Measurements from ENCODE around the gene KCNIP2.

Gene KCNIP2

GRCh38 chr10:101833466-101833865 lies 10.1 kb downstream of the KCNIP2 start:
- H3K27ac ChIP-seq (ENCODE audit: low read depth, low read length): no peak overlapping the region
- no peaks in the 10 kb centered on the region for H3K27me3 ChIP-seq (ENCODE audit: insufficient read depth, low read length)
- no peaks in the 10 kb centered on the region for H3K9me3 ChIP-seq (ENCODE audit: insufficient read depth, low read depth, low read length)
- H3K9ac ChIP-seq (ENCODE audit: low read depth, low read length): no peak overlapping the region
- WGBS: 93% methylated on average over 1 of the region's 1 CpG
- no peak overlapping the region for H3K4me3 ChIP-seq (ENCODE audit: low read length)
- no peaks in the 10 kb centered on the region for H3K36me3 ChIP-seq (ENCODE audit: insufficient read depth, low read length)
- peaks cover 14% of the 10 kb centered on the region; the same call in 1 of the 2 replicates for H3K4me1 ChIP-seq (ENCODE audit: insufficient read depth, low read length)

GRCh38 chr10:101832325-101832771 lies 11.3 kb downstream of the KCNIP2 start:
- H3K9me3 ChIP-seq (ENCODE audit: insufficient read depth, low read depth, low read length): no peaks in the 10 kb centered on the region
- H3K27ac ChIP-seq (ENCODE audit: low read depth, low read length): no peak overlapping the region
- H3K4me3 ChIP-seq (ENCODE audit: low read length): no peak overlapping the region
- H3K36me3 ChIP-seq (ENCODE audit: insufficient read depth, low read length): no peaks in the 10 kb centered on the region
- no peaks in the 10 kb centered on the region for H3K27me3 ChIP-seq (ENCODE audit: insufficient read depth, low read length)
- no peak overlapping the region for H3K9ac ChIP-seq (ENCODE audit: low read depth, low read length)
- 87% methylated on average over 4 of the region's 4 CpGs for WGBS
- H3K4me1 ChIP-seq (ENCODE audit: insufficient read depth, low read length): peaks cover 14% of the 10 kb centered on the region; the same call in 1 of the 2 replicates

GRCh38 chr10:101831169-101831811 lies 12.3 kb downstream of the KCNIP2 start:
- Histone ChIP-seq H3K9me3 (ENCODE audit: insufficient read depth, low read depth, low read length) (no peaks in the 10 kb centered on the region), H3K4me3 (ENCODE audit: low read length) (peak overlapping the region; percentile 62), H3K9ac (ENCODE audit: low read depth, low read length) (peak overlapping the region; percentile 49; the same call in 1 of the 2 replicates), H3K27me3 (ENCODE audit: insufficient read depth, low read length) (no peaks in the 10 kb centered on the region), H3K36me3 (ENCODE audit: insufficient read depth, low read length) (peaks cover 2% of the 10 kb centered on the region; the same call in 1 of the 2 replicates), H3K4me1 (ENCODE audit: insufficient read depth, low read length) (peaks cover 14% of the 10 kb centered on the region; the same call in 1 of the 2 replicates), H3K27ac (ENCODE audit: low read depth, low read length) (peak overlapping the region; percentile 50)
- WGBS: 77% methylated on average over 8 of the region's 9 CpGs

DNA sequence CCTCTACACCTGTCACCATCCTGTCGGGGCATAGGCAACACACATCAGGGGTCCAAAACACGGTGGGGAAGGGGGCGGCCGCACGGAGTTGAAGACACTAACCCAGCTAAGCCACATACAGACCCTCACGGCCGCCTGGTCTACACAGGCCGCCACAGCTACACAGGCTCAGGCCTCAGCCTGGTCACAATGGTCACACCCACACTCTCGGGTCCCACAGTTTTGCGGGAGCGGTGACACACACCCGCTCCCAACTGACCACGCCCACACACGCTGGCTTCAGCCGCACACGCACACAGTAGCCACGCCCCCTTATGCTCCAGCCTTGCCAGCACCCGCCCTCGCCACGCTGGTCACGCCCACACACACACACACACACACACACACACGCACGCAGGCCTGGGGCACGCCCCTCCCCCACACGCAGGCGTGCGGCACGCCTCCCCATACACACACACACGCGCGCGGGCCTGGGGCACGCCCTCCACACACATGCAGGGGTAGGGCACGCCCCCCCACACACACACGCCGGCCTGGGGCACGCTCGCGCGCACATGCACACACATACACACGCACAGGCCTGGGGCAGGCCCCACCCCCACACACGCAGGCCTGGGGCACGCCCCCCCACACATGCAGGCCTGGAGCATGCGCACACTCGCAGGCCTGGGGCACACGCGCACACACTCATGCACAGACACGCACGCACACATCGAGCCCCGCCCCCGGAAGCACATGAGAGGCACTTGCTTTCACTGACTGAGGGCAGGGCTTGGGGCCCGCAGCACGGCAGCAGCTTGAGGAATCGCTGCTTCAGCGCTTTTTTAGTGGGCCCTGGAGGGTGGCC lies 13.1 kb downstream of the KCNIP2 start:
- Histone ChIP-seq H3K9ac (ENCODE audit: low read depth, low read length) (peak overlapping the region; percentile 49; the same call in 1 of the 2 replicates), H3K36me3 (ENCODE audit: insufficient read depth, low read length) (peaks cover 2% of the 10 kb centered on the region; the same call in 1 of the 2 replicates), H3K4me3 (ENCODE audit: low read length) (peak overlapping the region; percentile 62), H3K27ac (ENCODE audit: low read depth, low read length) (peak overlapping the region; percentile 50), H3K27me3 (ENCODE audit: insufficient read depth, low read length) (no peaks in the 10 kb centered on the region), H3K9me3 (ENCODE audit: insufficient read depth, low read depth, low read length) (no peaks in the 10 kb centered on the region), H3K4me1 (ENCODE audit: insufficient read depth, low read length) (peaks cover 10% of the 10 kb centered on the region; the same call in 1 of the 2 replicates)
- WGBS: 2% methylated on average over 56 of the region's 56 CpGs

DNA sequence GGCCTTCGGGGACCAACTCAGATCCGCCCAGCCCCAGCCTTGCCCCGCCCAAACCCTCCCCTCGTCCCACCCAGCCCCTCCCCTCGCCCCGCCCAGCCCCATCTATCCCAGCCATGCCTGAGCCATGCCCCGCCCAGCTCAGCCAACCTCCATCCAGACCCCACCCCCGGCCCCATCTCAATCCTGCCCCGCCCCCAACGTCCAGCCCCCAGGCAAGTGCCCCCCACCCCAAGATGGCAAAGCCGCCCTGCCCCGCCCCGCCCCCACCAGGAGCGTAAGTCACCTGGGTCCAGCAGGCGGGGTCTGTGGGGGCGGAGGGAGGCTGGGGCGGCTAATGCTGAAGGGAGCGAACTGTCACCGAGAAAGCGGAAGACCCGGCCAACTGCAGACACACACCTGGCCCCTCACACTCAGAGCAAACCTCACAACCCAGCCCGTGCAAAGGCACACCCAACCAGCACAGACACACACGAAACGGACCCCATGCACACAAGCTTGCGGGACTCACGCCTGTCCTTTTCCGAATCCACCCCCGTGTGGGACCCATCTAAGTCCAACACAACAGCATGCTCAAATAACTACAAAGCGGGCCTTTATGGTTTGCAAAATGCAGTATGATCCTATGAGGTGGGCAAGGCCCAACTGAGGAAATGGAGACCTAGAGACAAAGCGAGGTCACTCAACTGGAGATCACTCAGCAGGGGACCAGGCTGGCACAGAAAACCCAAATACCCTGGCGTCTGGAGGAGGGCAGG lies 13.9 kb downstream of the KCNIP2 start:
- WGBS: 5% methylated on average over 22 of the region's 31 CpGs
- Histone ChIP-seq H3K27ac (ENCODE audit: low read depth, low read length) (no peak overlapping the region; the same call in 1 of the 2 replicates), H3K9me3 (ENCODE audit: insufficient read depth, low read depth, low read length) (no peaks in the 10 kb centered on the region), H3K27me3 (ENCODE audit: insufficient read depth, low read length) (no peaks in the 10 kb centered on the region), H3K4me3 (ENCODE audit: low read length) (peak overlapping the region; percentile 62), H3K36me3 (ENCODE audit: insufficient read depth, low read length) (peaks cover 2% of the 10 kb centered on the region; the same call in 1 of the 2 replicates), H3K9ac (ENCODE audit: low read depth, low read length) (no peak overlapping the region), H3K4me1 (ENCODE audit: insufficient read depth, low read length) (peaks cover 8% of the 10 kb centered on the region; the same call in 1 of the 2 replicates)

DNA sequence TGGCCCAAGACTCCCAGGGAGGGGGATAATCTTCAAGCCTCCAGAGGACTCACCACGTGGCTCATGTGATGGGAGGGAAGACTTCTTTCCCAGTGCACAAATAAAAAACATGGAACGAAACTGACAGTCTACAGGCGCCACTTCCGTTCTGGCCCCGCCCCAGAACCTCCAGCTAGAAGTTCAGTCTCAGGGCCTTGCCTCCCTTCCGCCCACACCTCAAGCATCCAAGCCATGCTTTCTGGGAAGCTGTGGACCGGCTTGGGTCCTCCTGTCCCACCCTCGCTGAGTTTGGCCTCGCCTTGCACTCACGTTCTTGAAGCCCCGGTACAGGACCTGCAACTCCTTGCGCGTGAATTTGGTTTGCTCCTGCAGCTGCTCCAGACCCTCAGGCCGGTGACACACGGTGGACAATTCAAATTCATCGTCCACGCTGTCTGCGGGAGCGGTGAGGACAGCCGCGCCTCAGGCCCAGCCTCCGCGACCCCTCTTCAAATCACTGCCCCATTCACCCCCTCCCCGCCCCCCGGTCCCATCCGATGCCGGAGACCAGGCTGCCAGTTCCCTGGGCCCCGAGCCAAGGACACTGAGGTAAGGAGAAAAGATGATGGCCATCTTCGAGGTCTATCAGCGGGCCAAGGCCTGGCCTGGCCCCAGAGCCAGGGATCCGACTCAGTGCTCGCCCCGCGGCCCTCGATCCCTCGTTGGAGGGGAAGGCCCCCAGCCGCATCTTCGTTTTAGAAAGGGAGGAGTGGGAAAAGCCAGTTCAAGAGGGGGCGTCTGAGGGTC lies 14.6 kb downstream of the KCNIP2 start:
- 59% methylated on average over 38 of the region's 39 CpGs for WGBS

DNA sequence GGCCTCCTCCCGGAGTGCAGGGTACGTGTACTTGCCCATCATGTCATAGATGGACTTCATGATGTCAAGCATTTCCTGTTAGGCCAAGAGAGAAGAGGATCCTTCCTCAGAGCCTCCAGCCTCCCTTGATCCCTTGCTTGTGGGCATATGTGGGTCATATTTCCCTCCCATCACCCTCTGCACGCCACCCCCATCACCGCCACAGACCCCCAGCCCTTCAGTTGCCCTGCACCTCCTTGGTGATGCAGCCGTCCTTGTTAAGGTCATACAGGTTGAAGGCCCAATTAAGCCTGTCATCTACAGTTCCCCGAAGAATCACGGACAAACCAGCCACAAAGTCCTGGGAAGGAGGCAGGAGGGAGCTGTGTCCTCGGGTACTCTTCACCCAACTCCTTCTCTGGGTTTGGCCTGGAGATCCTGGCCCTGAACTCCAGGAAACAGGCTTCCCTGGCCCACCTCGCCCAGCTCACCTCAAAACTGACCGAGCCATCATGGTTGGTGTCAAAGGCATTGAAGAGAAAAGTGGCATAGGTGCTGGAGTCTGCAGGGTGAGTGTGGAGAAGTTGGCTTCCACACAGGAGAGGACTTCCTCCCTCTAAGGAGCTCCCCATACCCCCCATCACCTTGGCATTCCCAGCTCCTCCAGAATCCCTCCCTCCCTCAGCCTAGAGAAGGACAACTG lies 15.5 kb downstream of the KCNIP2 start:
- H3K27me3 ChIP-seq (ENCODE audit: insufficient read depth, low read length): no peaks in the 10 kb centered on the region
- peaks cover 2% of the 10 kb centered on the region; the same call in 1 of the 2 replicates for H3K36me3 ChIP-seq (ENCODE audit: insufficient read depth, low read length)
- no peak overlapping the region for H3K27ac ChIP-seq (ENCODE audit: low read depth, low read length)
- H3K4me1 ChIP-seq (ENCODE audit: insufficient read depth, low read length): peaks cover 8% of the 10 kb centered on the region; the same call in 1 of the 2 replicates
- H3K4me3 ChIP-seq (ENCODE audit: low read length): no peak overlapping the region
- no peak overlapping the region for H3K9ac ChIP-seq (ENCODE audit: low read depth, low read length)
- WGBS: 95% methylated on average over 10 of the region's 10 CpGs
- no peaks in the 10 kb centered on the region for H3K9me3 ChIP-seq (ENCODE audit: insufficient read depth, low read depth, low read length)

More for the DNA sequence above, 14.6 kb downstream of the KCNIP2 start:
- H3K4me1 ChIP-seq (ENCODE audit: insufficient read depth, low read length): peaks cover 8% of the 10 kb centered on the region; the same call in 1 of the 2 replicates
- H3K9me3 ChIP-seq (ENCODE audit: insufficient read depth, low read depth, low read length): no peaks in the 10 kb centered on the region
- peak overlapping the region; percentile 51 for H3K4me3 ChIP-seq (ENCODE audit: low read length)
- no peaks in the 10 kb centered on the region for H3K27me3 ChIP-seq (ENCODE audit: insufficient read depth, low read length)
- H3K9ac ChIP-seq (ENCODE audit: low read depth, low read length): no peak overlapping the region
- H3K36me3 ChIP-seq (ENCODE audit: insufficient read depth, low read length): peaks cover 2% of the 10 kb centered on the region; the same call in 1 of the 2 replicates
- no peak overlapping the region for H3K27ac ChIP-seq (ENCODE audit: low read depth, low read length)

GRCh38 chr10:101826852-101827434 lies 16.7 kb downstream of the KCNIP2 start:
- Histone ChIP-seq H3K4me3 (ENCODE audit: low read length) (no peak overlapping the region), H3K27ac (ENCODE audit: low read depth, low read length) (no peak overlapping the region), H3K27me3 (ENCODE audit: insufficient read depth, low read length) (no peaks in the 10 kb centered on the region), H3K9ac (ENCODE audit: low read depth, low read length) (no peak overlapping the region), H3K9me3 (ENCODE audit: insufficient read depth, low read depth, low read length) (no peaks in the 10 kb centered on the region), H3K4me1 (ENCODE audit: insufficient read depth, low read length) (peaks cover 8% of the 10 kb centered on the region; the same call in 1 of the 2 replicates), H3K36me3 (ENCODE audit: insufficient read depth, low read length) (peaks cover 2% of the 10 kb centered on the region; the same call in 1 of the 2 replicates)
- WGBS: 93% methylated on average over 5 of the region's 5 CpGs

GRCh38 chr10:101824736-101825135 lies 18.9 kb downstream of the KCNIP2 start:
- Histone ChIP-seq H3K4me1 (ENCODE audit: insufficient read depth, low read length) (peaks cover 3% of the 10 kb centered on the region; the same call in 1 of the 2 replicates), H3K9ac (ENCODE audit: low read depth, low read length) (no peak overlapping the region), H3K9me3 (ENCODE audit: insufficient read depth, low read depth, low read length) (no peaks in the 10 kb centered on the region), H3K36me3 (ENCODE audit: insufficient read depth, low read length) (peaks cover 2% of the 10 kb centered on the region; the same call in 1 of the 2 replicates), H3K27me3 (ENCODE audit: insufficient read depth, low read length) (no peaks in the 10 kb centered on the region), H3K27ac (ENCODE audit: low read depth, low read length) (no peak overlapping the region), H3K4me3 (ENCODE audit: low read length) (no peak overlapping the region)
- WGBS: 93% methylated on average over 2 of the region's 2 CpGs
